GM18909 (cell line): ENCODE results near the gene UTP15.

Experiments
- ATAC-seq: cut with Tn5 transposase; IDR thresholded peaks from one replicate; pipeline ENCODE4 v1.9.1; 2021; ENCODE audit warnings: mild to moderate bottlenecking; ENCODE audit not compliant: unreplicated experiment, poor library complexity

The UTP15 gene

DNA sequence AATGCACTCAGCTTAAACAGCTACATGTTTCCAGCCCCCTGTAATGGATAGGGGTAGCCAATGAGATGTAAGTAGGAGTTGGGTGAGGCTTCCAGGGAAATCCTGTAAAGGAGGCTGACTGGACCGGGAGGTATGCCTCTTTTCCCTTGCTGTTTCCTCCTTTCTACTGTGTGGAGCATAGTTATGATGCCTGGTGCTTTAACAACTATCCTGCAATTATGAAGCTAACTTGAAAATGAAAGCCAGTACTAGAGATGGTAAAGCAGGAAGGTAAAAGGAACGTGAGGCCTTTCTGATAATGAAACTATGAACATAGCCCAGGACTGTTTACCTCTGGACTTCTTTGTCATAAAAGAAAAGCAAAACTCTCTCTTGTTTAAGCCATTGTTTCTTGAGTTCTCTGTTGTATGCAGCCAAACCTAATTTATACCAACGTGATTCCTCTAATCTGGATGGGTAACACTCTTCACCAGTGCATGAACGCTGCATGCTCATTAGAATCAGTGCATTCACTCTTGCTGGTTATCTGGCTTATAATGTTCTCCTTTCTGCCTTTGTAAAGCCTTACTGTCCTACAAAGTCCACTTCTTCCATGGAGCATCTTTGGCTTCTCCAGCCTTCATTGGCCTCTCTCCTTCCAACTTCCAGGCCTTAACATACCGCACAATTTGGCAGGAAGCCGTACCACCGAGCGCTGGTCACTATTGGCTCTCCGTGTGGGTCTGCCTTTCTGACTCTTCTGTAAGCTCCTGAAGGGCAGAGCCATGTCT, 52.2 kb downstream of the UTP15 start:
- ATAC-seq, result no peak

GRCh38 chr5:73619606-73620333, 54.2 kb downstream of the UTP15 start:
- ATAC-seq, result no peak

GRCh38 chr5:73620334-73620687, 54.8 kb downstream of the UTP15 start:
- no peak for ATAC-seq

GRCh38 chr5:73623060-73623459, 57.5 kb downstream of the UTP15 start:
- ATAC-seq, result no peak

- no peak for ATAC-seq
Measured at GRCh38 chr5:73623901-73624404, 58.4 kb downstream of the UTP15 start.

- no peak for ATAC-seq
Measured at GRCh38 chr5:73624888-73625287, 59.3 kb downstream of the UTP15 start.

DNA sequence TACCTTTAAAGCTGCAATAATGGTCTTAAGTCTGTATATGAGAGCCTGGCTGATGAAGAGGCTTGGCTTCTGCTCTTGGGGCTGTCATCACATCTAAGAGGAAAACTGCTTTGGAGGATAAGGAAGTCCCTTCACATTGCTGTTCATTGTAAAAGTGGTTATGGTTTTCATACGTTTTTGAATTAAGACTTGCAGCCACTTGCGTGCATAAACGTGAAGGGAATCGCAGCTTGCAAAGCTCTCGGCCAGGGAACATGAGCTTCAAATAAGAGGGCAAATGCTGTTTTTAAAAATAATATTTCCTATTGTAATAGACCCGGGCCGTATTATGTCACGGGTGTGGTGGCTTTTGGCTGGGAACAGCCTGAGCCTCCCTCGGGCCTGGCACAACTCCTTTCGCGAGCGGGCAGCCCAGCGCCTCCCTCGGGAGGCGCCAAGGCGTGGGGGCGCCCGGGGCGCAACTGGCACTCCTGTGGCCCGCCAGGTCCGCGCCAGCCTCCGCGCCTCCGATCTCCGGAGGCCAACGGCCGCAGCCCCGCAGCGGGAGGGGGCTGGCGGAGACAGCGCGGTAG, 59.9 kb downstream of the UTP15 start:
- ATAC-seq, result no peak

DNA sequence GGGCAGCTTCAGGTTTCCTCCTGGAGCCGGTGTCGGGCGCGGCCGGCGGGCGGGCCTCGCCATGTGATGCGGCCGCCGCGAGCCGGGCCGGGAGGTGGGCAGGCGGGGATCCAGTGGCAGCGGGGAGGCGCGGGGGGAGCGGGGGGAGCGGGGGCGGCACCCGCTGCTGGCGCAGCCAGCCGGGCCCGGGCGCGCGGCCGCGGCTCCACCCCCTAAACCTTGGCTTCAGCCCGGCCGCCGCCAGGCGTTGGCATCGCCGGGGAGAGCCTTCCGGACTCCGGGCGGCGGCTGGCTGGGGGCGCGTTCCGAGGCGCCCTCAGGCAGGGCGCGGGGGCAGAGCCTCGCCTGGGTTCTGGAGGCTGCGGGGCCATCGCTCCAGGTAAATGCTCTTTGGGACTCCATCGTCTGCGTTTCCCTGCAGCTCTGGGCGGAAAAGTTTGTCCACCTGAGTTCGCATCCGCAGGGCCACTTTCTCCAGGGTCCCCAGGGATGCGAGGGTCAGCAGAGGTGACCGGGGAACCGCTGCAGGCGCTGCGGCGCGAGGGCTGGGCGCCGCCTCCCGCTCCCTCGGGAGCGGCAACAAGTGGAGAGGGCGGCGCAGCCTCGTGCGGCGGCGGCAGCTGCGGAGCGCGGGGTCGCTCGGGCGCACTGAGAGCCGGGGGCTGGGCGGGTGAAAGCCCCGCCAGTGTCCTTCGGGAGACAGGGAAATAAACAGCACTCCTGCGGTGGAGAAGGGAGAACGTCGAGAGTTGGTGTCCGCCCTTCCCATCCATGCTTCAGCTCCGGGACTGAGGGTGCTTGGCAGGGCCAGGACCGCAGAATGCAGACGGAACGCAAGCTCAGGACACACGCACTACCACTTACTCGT, 60.6 kb downstream of the UTP15 start, which contains the start of gene ARHGEF28:
TSS of gene ARHGEF28 (plus strand) at position 253 of the 868 bp plus-strand sequence. CDS start 58,656 bp downstream, outside the sequence.
- ATAC-seq, result peak; percentile 75

DNA sequence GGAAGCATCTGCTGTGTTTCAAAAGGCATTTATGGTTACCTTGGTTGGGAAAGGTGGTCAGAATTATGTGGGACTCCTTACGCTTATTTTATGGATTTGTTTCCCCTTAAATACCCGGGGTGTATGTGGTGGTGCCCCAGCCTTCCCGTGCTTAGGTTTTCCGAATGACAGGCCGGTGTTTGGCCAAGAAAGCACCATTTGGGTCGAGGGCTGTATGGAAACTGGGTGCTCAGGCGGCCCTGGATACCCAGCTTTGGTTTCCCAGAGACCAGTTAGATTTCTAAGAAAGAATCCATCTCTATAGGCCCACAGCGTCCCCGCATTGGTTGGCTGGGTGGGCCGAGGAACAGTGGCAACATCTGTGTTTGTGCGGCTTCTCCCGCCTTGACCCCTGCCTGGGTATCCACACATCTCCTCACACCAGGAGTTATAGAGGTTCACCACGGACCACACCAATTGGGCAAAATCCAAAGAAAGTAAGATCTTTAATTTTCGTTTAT, 61.3 kb downstream of the UTP15 start:
- ATAC-seq, result no peak

DNA sequence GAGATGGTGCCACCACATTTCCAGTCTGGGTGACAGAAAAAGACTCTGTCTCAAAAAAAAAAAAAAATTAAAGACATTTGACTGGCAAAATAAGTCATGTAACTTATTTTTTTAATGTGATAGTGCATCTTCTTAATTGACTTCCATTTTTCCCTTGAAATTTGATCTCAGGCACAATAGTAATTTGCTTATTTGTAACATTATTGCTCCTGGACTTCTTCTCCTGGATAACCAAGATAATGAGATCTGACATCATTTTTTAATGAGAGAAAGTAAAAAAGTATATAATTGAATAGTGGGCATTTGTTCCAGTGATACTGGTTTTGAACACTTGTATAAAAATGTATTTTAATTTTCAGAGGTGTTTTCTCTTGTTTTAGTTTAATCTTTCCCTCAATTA, 63.9 kb downstream of the UTP15 start:
- ATAC-seq, result no peak

- ATAC-seq, result no peak
Measured at GRCh38 chr5:73630765-73631164, 65.2 kb downstream of the UTP15 start.

DNA sequence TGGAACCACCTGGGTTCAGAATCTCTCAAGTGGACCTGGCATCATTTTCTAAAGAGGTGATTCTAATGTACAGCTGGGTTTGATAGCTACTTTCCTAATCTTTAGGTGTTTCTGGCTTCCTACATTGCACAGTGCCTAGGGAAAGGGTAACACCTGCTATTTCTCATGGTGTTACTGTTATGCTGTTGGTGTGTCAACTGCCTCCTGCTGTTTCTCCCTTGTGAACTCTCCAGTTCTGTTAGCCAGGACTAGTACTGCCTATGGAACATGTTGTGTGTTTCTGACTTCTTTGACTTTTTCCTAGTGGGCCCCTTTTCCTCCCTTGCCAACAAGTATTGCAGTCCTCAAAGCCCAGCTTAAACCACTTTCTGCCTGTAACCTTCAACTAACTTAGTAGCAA, 66.0 kb downstream of the UTP15 start:
- no peak for ATAC-seq
